22Rv1 (cell line): Measurements from ENCODE around the gene FHIT.

ENCODE experiments used
- CTCF ChIP-seq: fragments of 450-650 bp; IDR thresholded peaks from 2 replicates; pipeline ENCODE4 v1.5.1; 2017; ENCODE audit warnings: mild to moderate bottlenecking
- ZFX ChIP-seq: fragments of 450-650 bp; IDR thresholded peaks from 2 replicates; pipeline ENCODE4 v1.6.1; 2017; ENCODE audit warnings: antibody characterized with exemption, borderline replicate concordance

GRCh38 chr3:59704292-59704691, 1547.0 kb downstream of the FHIT start:
- TF ChIP-seq CTCF = no peak
- no peak for TF ChIP-seq ZFX
